ENCODE measurements around the gene GSC2. TPM values are rescaled to one million over a fixed set of nuclear protein-coding genes. Genes with fewer than 3 reads are reported as not detected.

Gene GSC2
- total and polyA plus RNA-seq, 2 of the 4 experiments (the other 2 are of a cell fraction) = not detected

- Histone ChIP-seq H3K9me3 (ENCODE audit: control insufficient read depth, insufficient read depth, low read length) (no peaks in the 10 kb centered on the region), H2BK120ac (ENCODE audit: low read depth, low read length) (no peak overlapping the region), H3K27ac (ENCODE audit: insufficient read depth, low read length) (no peak overlapping the region), H3K4ac (ENCODE audit: low read depth, low read length) (no peak overlapping the region), H2BK20ac (ENCODE audit: low read depth, low read length) (no peak overlapping the region), H3K18ac (ENCODE audit: low read depth, low read length) (no peak overlapping the region), H4K91ac (ENCODE audit: insufficient read depth, low read depth, low read length) (no peak overlapping the region), H3K4me1 (ENCODE audit: control insufficient read depth, insufficient read depth, low read length) (peaks cover 13% of the 10 kb centered on the region), H2BK15ac (ENCODE audit: low read depth, low read length) (no peak overlapping the region), H4K20me1 (ENCODE audit: insufficient read depth, low read length) (peaks cover 28% of the 10 kb centered on the region), H2AK9ac (replicated peaks; ENCODE audit: low read depth, low read length, poor library complexity) (peak overlapping the region; percentile 16), H3K9me1 (ENCODE audit: insufficient read depth, low read length) (peaks cover 12% of the 10 kb centered on the region), H2BK5ac (ENCODE audit: low read depth, low read length, poor library complexity, severe bottlenecking) (no peak overlapping the region), H3K56ac (ENCODE audit: extremely low read depth, insufficient read depth, low read length) (no peak overlapping the region), H3K27me3 (ENCODE audit: control insufficient read depth, insufficient read depth, low read length) (no peaks in the 10 kb centered on the region), H4K5ac (ENCODE audit: low read depth, low read length) (no peak overlapping the region), H3K9ac (ENCODE audit: low read depth, low read length) (no peak overlapping the region), H2AK5ac (ENCODE audit: low read depth, low read length) (no peak overlapping the region), H4K8ac (ENCODE audit: low read depth in 2 of 2, low read length in 2 of 2) (no peak overlapping the region), H3K36me3 (ENCODE audit: control insufficient read depth, insufficient read depth, low read length) (no peaks in the 10 kb centered on the region), H3K14ac (replicated peaks; ENCODE audit: low read depth, low read length) (no peak overlapping the region), H3K4me2 (ENCODE audit: low read depth, low read length) (no peak overlapping the region), H2AFZ (replicated peaks; ENCODE audit: low read length, poor library complexity) (no peak overlapping the region), H3K4me3 (ENCODE audit: insufficient read depth, low read depth, low read length) (no peak overlapping the region), H3K23ac (ENCODE audit: low read depth, low read length) (no peak overlapping the region), H3K79me1 (ENCODE audit: low read depth in 1 of 2, low read length in 2 of 2) (peaks cover 4 to 28% of the 10 kb centered on the region in 2 experiments; a peak in 3 of 4 replicates)
- in situ Hi-C loops (cut with MboI; ENCODE audit: low sequenced_read_pairs) (no loop called here), intact Hi-C loops (cut with micrococcal nuclease) (loop anchor here (5.0 kb wide), 1 partner anchor 62 kb away; no protein-coding TSS in a partner anchor), dilution Hi-C loops (cut with HindIII; ENCODE audit: low sequenced_read_pairs, unreplicated experiment) (no loop called here)
- WGBS, 2 experiments (ENCODE audit: extremely low coverage in 2 of 2, insufficient read length in 1 of 2) = no CpG with 5 or more reads among the region's 4 CpGs
- ChIA-PET POLR2A (ENCODE audit: unreplicated experiment) (no interaction called here), CTCF (no interaction called here)
- no TSS peak for BruUV-seq (replicated peaks)
- ATAC-seq (ENCODE audit: low read depth) (no peak), DNase-seq (no peak)
- TF ChIP-seq CEBPB (IDR thresholded peaks at IDR 0.05; ENCODE audit: low read depth, low read length) (no peak), FOS (IDR thresholded peaks at IDR 0.05; ENCODE audit: low read depth, low read length) (no peak)
Observed at GRCh38 chr22:19123936-19124335, 26.2 kb downstream of the GSC2 start.

Data from IMR-90 (cell line).